Hepatic stellate cell (primary cell): ENCODE measurements around the gene KIF7.
A peak's percentile ranks its signal among the peaks of the same experiment; 100 is the strongest.

Experiments used
- DNase-seq: peaks from one replicate; pipeline ENCODE4 v3.0.0; 2011; ENCODE audit warnings: low spot score

The KIF7 gene

GRCh38 chr15:89670971-89671560 lies 15.8 kb upstream of the KIF7 start:
- no peak for DNase-seq

DNA sequence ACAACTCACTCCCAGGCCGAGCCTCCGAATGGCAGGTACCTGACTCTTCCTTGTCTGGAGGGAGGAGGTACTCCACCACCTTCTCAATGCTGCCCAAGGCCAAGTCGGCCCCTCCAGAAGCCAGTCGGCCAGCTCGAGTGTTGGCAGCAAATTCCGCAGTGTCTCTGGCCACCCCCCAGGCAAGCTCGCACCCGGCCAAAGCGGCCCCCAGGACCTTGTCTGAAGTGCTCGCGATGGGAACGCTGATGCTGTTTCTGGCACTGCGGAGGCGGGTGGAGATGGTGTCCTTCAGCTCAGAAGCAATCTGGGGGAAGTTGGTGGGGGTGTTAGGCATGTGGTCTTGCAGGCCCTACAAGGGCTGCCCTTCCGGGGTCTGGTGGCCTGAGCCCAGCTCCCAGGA lies 14.7 kb upstream of the KIF7 start:
- no peak for DNase-seq

DNA sequence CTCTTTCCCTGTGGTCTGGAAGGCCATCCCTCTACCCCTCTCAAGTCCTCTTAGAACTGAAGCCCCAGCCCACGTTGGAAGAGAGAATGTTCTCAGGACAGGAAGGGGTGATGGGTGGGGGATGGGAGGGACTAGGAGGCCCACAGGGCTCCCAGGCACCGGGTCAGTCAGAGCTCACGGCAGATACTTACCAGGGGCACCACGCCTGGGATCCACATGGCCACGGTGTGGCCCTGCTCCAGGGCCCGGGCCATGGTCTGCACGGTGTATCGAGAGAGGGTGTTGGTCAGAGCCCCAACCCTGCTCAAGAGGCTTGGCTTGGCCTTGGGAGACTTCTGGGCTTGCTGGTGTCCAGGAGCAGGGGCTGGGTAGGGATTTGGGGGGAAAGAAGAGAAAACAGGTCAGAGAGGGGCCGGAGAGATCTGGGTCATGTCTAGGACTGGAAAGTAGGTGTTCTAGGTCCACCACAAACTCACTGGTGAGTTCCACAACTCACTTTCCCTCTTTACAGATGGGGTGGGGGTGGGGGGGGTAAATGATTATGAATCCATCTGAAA lies 14.1 kb upstream of the KIF7 start:
- no peak for DNase-seq

- DNase-seq = no peak
These were observed 12.9 kb upstream of the KIF7 start for GRCh38 chr15:89668171-89668570.

- DNase-seq = no peak
These were observed 12.4 kb upstream of the KIF7 start for GRCh38 chr15:89667706-89667960.

DNA sequence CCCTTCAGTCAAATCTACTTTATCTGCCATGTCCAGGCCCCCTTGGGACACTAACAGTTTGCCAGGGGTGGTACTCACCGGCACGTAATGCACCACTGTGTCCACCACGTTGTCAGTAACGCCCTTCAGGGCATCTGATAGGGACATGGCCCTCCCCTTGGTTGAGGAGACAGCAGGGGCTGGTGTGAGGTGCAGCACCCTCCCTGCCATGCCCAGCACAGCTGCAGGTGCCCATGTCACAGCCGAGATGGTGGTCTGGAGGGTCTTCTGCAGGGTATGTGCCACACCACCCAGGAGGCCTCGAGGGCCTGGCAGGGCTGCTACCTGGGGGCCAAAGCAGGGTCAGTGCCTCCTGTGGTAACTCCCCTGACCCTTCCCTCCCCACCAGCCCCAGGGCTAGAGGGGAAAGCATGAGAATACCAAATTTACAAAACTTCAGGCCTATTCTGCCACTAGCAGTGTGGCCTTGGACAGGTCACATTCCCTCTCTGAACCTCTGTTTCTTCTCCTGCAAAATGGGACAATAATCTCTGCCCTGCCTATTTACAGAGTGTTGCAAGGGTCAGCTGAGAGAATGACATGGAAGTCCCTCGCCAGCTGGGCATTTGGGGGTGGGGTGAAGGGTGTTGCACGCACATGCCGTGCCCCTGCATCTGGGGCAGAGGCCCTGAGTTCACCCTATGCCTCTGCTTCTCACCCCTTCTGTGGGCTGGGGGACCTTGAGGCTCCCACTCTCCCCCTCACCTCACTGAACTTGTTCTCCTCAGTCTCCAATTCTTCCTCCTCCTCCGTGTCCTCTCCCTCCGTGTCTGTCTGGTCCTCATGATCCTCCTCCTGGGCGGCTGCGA lies 11.8 kb upstream of the KIF7 start:
- DNase-seq = no peak

- DNase-seq = no peak
These were observed 11.1 kb upstream of the KIF7 start for GRCh38 chr15:89666184-89666857.

- DNase-seq = peak; percentile 69
These were observed 10.3 kb upstream of the KIF7 start for GRCh38 chr15:89665449-89666181.

DNA sequence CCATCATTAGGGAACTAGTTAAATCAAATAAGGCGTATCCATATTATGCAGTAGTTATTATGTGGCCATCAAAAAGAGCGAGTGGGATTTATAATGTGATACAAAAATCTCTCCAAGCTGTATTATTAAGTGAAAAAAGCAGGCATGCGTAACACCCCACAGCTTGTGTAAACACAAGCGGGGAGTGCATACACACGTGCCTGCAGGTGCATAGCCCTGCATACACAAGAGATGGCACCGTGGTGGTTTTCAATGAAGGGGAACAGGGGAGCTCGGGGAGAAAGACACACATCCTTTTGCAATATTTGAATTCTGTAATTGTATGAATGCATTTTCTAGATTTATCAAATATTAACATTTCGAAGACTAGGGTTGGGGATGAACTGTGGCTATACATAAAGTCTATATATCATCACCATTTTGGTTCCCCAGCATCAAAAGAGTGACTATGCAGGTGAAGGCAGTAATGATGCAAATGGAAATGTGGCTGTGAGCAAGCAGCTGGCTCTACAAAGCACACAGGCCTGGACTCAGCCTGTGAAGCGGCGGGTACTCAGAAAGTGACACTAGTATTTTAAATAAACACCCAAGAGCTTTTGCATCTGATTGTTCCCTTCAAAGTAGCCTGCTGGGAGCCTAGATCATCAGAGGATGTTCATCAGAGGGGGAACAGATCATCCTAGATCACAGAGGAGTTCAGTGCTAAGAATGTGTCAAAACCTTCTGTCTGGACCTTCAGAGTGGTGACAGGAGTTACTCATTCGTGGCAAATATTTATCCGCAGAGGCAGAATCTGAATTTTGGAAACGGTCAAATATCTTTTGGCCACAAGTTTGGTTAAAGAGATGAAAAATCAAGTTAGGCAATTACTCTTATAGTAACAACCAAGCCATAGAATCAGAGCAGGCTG lies 9.4 kb upstream of the KIF7 start:
- DNase-seq = no peak

GRCh38 chr15:89662893-89663626 lies 7.8 kb upstream of the KIF7 start:
- DNase-seq = peak; percentile 95

- no peak for DNase-seq
These were observed 5.3 kb upstream of the KIF7 start for GRCh38 chr15:89660556-89660955.

DNA sequence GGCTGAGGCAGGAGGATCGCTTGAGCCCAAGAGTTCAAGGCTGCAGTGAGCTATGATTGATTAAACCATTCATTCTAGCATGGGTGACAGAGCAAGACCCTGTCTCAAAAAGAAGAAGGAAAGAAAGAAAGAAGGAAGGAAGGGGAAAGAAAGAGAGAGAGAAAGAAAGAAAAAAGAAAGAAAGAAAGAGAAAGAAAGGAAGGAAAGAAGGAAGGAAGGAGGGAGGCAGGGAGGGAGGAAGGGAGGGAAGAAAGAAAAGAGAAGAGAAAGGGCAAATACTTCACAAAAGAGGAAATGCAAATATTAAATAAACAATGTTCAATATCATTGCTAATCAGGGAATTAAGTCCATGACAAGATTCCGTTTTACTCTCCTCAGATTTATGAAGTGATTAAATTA lies 4.0 kb upstream of the KIF7 start:
- DNase-seq = no peak

DNA sequence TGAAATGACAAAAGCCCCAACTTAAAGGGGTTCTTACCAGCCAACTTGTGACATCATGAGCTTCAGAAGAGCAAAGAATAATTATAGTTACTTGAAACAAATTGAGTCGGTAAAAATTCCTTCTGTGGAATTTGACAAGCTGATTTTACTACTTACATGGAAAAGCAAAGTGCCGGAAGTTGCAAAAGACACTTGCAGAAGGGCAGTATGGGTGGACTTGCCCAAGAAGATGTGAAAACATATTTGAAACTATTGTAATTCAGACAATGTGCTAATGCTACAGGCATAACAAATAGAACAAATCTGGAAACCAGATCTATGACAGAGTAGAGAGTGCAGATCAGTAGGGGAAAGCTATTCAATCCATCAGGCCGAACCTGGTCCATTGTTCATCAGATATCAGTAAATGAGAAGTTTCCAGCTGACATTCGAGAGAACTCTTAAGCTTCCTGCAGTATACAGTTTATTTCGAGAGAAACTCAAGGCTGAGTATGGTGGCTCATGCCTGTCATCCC lies 2.5 kb upstream of the KIF7 start:
- no peak for DNase-seq

DNA sequence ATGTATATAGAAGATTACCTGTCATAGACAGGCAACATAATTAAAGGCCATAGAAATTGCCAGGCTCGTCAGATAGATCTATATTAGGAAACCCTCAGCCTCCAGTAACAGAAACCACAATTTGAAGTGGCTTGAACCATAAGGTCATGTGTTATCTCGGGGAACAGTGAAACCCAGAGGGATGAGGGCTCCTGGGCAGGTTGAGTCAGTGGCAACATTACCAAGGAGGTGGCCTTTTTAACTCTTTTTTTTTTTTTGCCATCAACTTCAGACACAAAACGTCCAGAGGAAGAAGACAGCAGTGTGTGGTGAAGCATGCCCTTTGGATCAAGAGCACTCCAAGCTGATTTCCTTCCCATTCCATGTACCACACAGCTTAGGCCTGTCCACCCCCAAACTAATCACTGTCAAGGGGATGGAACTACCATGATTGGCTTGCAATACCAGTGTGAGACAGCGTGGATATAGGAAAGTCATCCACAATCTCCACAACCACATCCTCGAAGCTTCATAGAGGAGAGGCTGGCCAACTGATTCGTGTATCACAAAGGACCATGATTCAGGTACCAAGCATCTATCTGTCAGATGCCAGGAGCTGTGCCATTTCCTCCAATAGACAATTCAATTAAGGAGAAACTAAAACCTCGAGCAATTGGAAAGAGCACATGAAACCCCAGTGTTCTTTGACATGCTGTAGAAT lies 999 bp upstream of the KIF7 start:
- no peak for DNase-seq

DNA sequence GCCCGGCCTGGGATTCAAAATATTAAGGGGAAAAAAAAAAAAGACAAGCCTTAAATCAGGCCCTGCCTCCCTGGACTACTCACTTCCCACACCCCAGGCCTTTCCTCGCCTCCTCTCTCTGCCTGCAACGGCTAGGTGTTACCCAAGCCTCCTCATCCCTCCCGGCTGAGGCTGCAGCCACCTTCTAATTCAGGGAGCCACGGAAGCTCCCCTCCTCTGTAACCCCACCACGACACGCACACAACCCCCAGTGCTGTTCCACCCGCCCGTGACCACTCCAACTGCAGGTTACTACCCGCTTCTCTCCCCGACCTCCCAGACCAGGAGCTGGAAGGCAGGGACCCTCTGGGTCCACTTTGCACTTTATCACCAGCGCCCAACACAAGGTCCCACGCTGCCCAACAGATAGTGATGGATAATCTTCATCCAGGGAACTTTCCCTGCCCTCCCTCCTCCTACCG lies 936 bp downstream of the KIF7 start:
- no peak for DNase-seq

DNA sequence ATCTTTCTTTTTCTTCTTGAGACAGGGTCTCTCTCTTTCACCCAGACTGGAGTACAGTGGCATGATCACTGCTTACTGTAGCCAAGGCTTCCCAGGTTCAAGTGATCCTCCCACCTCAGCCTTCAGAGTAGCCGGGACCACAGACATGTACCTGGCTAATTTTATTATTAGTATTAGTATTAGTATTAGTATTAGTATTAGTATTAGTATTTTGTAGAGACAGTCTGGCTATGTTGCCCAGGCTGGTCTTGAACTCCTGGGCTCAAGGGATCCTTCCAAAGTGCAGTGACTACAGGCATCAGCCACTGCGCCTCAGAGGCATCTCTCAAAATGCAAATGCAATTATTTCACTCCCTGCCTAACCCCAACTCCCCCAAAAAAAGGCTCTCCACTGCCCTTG lies 1.7 kb downstream of the KIF7 start:
- DNase-seq = no peak

DNA sequence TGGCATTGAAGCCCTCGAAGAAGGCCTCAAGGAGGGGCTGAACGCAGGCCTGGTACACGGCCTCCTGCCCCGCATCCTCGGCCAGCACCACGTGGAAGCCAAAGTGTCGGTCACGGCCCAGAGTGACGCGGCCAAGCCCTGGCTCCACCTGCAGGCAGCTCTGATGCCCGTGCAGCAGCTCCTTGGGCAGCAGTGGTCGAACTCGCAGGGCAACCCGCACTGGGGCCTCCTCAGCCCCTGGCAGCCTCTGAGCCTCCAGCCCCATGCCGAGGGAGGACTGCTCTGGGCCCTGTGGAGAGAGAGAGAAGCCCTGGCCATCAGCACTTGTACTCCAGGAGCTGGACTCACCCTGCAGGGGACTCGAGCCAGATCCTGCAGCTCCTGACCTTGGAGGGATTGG lies 2.6 kb downstream of the KIF7 start:
- DNase-seq = no peak

DNA sequence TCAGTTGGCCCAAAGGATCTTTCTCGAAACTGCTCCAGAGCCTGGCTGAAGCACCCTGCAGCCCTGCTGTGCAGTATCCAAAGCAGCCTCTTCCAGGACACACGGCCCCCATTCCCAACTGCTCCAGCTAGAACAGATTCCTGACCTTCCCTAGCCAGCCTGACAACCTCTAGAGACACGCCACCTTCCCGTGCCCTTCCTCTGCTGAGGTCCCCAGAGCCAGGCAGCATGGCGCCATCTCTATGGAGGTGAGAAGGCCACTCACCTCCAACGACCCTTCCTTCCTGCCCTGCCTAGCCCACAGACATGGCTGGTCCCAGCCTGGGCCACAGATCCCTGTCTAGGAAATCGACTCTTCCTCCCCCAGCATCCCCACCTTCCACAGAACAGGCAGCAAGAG lies 3.1 kb downstream of the KIF7 start:
- DNase-seq = no peak

DNA sequence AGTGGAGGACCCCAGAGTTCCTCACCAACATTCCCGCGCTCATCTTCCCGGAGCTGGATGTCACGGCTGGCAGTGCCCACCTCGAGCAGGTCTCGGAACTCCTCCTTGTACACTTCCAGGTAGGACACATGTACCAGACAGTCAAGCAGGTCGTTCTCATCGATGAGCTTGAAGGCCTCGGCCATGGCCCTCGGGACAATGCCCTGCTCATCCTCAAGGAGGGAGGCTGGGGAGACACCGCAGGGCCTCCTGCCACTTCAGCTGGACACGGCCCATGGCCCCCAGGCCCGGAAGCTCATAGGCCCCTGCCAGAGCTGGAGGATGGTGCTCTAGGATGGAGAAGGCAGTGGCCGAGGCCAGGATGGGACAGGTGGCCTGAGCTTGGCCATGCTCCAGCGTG lies 5.6 kb downstream of the KIF7 start:
- DNase-seq = no peak
